HEK293T (cell line): Measurements from ENCODE around the gene SLC15A1.
A peak's percentile ranks its signal among the peaks of the same experiment; 100 is the strongest.

Experiments used
- CTCF ChIA-PET: fragments of 350-600 bp; formaldehyde crosslinking; extraction: SDS; loops from one replicate; lab custom pipeline; 2021; ENCODE audit warnings: antibody characterized with exemption, inconsistent platforms; lab: Yijun Ruan, JAX
- POLR2A ChIA-PET: fragments of 350-600 bp; formaldehyde crosslinking; extraction: SDS; loops from one replicate; lab custom pipeline; 2020; ENCODE audit warnings: antibody characterized with exemption, inconsistent platforms; lab: Yijun Ruan, JAX
- DNase-seq: peaks from one replicate; pipeline ENCODE4 v3.0.0; 2012; ENCODE audit warnings: mixed read lengths; ENCODE audit errors: extremely low spot score
- ARNT ChIP-seq: fragments of 450-650 bp; IDR thresholded peaks from 2 replicates; pipeline ENCODE4 v1.6.1; 2017; ENCODE audit warnings: mild to moderate bottlenecking
- BHLHE40 ChIP-seq: fragments of 450-650 bp; IDR thresholded peaks from 2 replicates; pipeline ENCODE4 v1.6.1; 2016; ENCODE audit warnings: mild to moderate bottlenecking, moderate library complexity, borderline replicate concordance
- CTBP1 ChIP-seq: fragments of 450-650 bp; IDR thresholded peaks from 2 replicates; pipeline ENCODE4 v1.6.1; 2016; ENCODE audit warnings: borderline replicate concordance
- ELF4 ChIP-seq: fragments of 450-650 bp; IDR thresholded peaks from 2 replicates; pipeline ENCODE4 v1.6.1; 2017; ENCODE audit warnings: antibody characterized with exemption
- FOXA1 ChIP-seq: fragments of 450-650 bp; IDR thresholded peaks from 2 replicates; pipeline ENCODE4 v1.6.1; 2016; ENCODE audit warnings: mild to moderate bottlenecking
- FOXK2 ChIP-seq: fragments of 450-650 bp; IDR thresholded peaks from 2 replicates; pipeline ENCODE4 v1.6.1; 2016; ENCODE audit warnings: mild to moderate bottlenecking
- FOXM1 ChIP-seq: fragments of 450-650 bp; IDR thresholded peaks from 2 replicates; pipeline ENCODE4 v1.6.1; 2017; ENCODE audit warnings: mild to moderate bottlenecking, borderline replicate concordance
- HDGF ChIP-seq: fragments of 450-650 bp; IDR thresholded peaks from 2 replicates; pipeline ENCODE4 v1.6.1; 2017; ENCODE audit warnings: antibody characterized with exemption, borderline replicate concordance
- L3MBTL2 ChIP-seq: fragments of 450-650 bp; conservative IDR thresholded peaks from 2 replicates; pipeline ENCODE4 v1.6.1; 2016; ENCODE audit warnings: mild to moderate bottlenecking
- LEF1 ChIP-seq: fragments of 450-650 bp; IDR thresholded peaks from 2 replicates; pipeline ENCODE4 v1.6.1; 2017; ENCODE audit warnings: mild to moderate bottlenecking, borderline replicate concordance
- NFRKB ChIP-seq: fragments of 450-650 bp; IDR thresholded peaks from 2 replicates; pipeline ENCODE4 v1.6.1; 2016; ENCODE audit warnings: mild to moderate bottlenecking, moderate library complexity
- PKNOX1 ChIP-seq: fragments of 450-650 bp; IDR thresholded peaks from 2 replicates; pipeline ENCODE4 v1.6.1; 2016
- SP1 ChIP-seq: fragments of 450-650 bp; IDR thresholded peaks from 2 replicates; pipeline ENCODE4 v1.6.1; 2017
- SUZ12 ChIP-seq: fragments of 450-650 bp; IDR thresholded peaks from 2 replicates; pipeline ENCODE4 v1.6.1; 2016; ENCODE audit warnings: mild to moderate bottlenecking
- TARDBP ChIP-seq: fragments of 450-650 bp; IDR thresholded peaks from 2 replicates; pipeline ENCODE4 v1.6.1; 2016
- ZNF384 ChIP-seq: fragments of 450-650 bp; IDR thresholded peaks from 2 replicates; pipeline ENCODE4 v1.6.1; 2016

The SLC15A1 gene

GRCh38 chr13:98658131-98658530 lies 94.3 kb downstream of the SLC15A1 start:
- CTCF ChIA-PET = no interaction called here
- no peak for DNase-seq
- POLR2A ChIA-PET = no interaction called here
- TF ChIP-seq PKNOX1 (no peak), ZNF384 (no peak), FOXM1 (no peak)

- POLR2A ChIA-PET = no interaction called here
- TF ChIP-seq LEF1 = no peak
- no peak for TF ChIP-seq NFRKB
- no peak for TF ChIP-seq TARDBP
- no peak for TF ChIP-seq HDGF
- TF ChIP-seq BHLHE40 = no peak
- no peak for TF ChIP-seq FOXA1
- TF ChIP-seq L3MBTL2 = no peak
- TF ChIP-seq FOXK2 = no peak
- no peak for TF ChIP-seq ZNF384
- no peak for TF ChIP-seq ELF4
- no peak for TF ChIP-seq ARNT
- no peak for TF ChIP-seq SUZ12
- no peak for DNase-seq
- CTCF ChIA-PET = no interaction called here
These were observed 94.9 kb downstream of the SLC15A1 start for GRCh38 chr13:98657506-98658085.

GRCh38 chr13:98656223-98656622 lies 96.2 kb downstream of the SLC15A1 start:
- no peak for DNase-seq
- TF ChIP-seq HDGF = no peak
- no peak for TF ChIP-seq L3MBTL2
- TF ChIP-seq TARDBP = no peak
- no peak for TF ChIP-seq NFRKB
- TF ChIP-seq FOXA1 = no peak
- no peak for TF ChIP-seq BHLHE40
- no peak for TF ChIP-seq LEF1
- TF ChIP-seq FOXM1 = no peak
- no peak for TF ChIP-seq ELF4
- no peak for TF ChIP-seq CTBP1
- TF ChIP-seq SP1 = no peak
- no peak for TF ChIP-seq ARNT
- TF ChIP-seq SUZ12 = no peak
- TF ChIP-seq ZNF384 = no peak
- POLR2A ChIA-PET = no interaction called here
- CTCF ChIA-PET = no interaction called here

- TF ChIP-seq CTBP1 (no peak), ARNT (no peak), LEF1 (no peak), NFRKB (no peak), TARDBP (no peak), PKNOX1 (no peak), FOXK2 (no peak), FOXM1 (no peak), L3MBTL2 (no peak), SUZ12 (no peak), HDGF (no peak), ELF4 (no peak), SP1 (no peak), FOXA1 (no peak), ZNF384 (no peak), BHLHE40 (no peak)
- ChIA-PET POLR2A (no interaction called here), CTCF (interaction anchor here (0.6 to 2.1 kb wide), 13 partner anchors 12 to 282 kb away, joined by 3 to 15 read pairs (median 4); no protein-coding TSS in a partner anchor)
- DNase-seq = peak; percentile 81
These were observed 98.9 kb downstream of the SLC15A1 start for GRCh38 chr13:98653463-98653985.

GRCh38 chr13:98652721-98653462 lies 99.6 kb downstream of the SLC15A1 start:
- ChIA-PET POLR2A (no interaction called here), CTCF (interaction anchor here (0.6 to 2.1 kb wide), 13 partner anchors 13 to 207 kb away, joined by 3 to 15 read pairs (median 4); no protein-coding TSS in a partner anchor)
- no peak for TF ChIP-seq SUZ12
- TF ChIP-seq HDGF = no peak
- no peak for TF ChIP-seq TARDBP
- TF ChIP-seq L3MBTL2 = no peak
- no peak for TF ChIP-seq PKNOX1
- TF ChIP-seq ARNT = no peak
- no peak for TF ChIP-seq CTBP1
- no peak for TF ChIP-seq ELF4
- TF ChIP-seq BHLHE40 = no peak
- DNase-seq = no peak
